ENCODE measurements around the gene ADAT2. TPM values are rescaled to one million over a fixed set of nuclear protein-coding genes. Genes with fewer than 3 reads are reported as not detected.
A peak's percentile ranks its signal among the peaks of the same experiment; 100 is the strongest.

The ADAT2 gene
- 10 to 100 TPM in 1 of 5 donors, 1 to 10 TPM in 3, not detected in 1; 3.1 to 20.0 (median 8.9) TPM for total RNA-seq
- 1 to 10 TPM; 1.1 to 6.8 (median 2.5) TPM for polyA plus RNA-seq
- long read RNA-seq, donor 1, partial matches to known transcripts: 0 of 1 reads
- long read RNA-seq, donor 1, other reads (novel, unspliced or antisense): 0 of 1 reads
- long read RNA-seq, donor 2, full-length matches to known transcripts: 2 of 2 reads
- long read RNA-seq, donor 2, partial matches to known transcripts: 0 of 2 reads
- long read RNA-seq, donor 2, other reads (novel, unspliced or antisense): 0 of 2 reads
- long read RNA-seq, donor 3, partial matches to known transcripts: 0 of 1 reads
- long read RNA-seq, donor 3, other reads (novel, unspliced or antisense): 0 of 1 reads
- long read RNA-seq, donor 4: 0 reads
- long read RNA-seq, donor 5, partial matches to known transcripts: 0 of 1 reads
- long read RNA-seq, donor 5, other reads (novel, unspliced or antisense): 0 of 1 reads
- long read RNA-seq, donor 6, full-length matches to known transcripts: 4 of 9 reads
- long read RNA-seq, donor 6, partial matches to known transcripts: 5 of 9 reads
- long read RNA-seq, donor 6, other reads (novel, unspliced or antisense): 0 of 9 reads
- long read RNA-seq, donor 7: 0 reads
- long read RNA-seq, donor 8, full-length matches to known transcripts: 7 of 12 reads
- long read RNA-seq, donor 8, partial matches to known transcripts: 0 of 12 reads
- long read RNA-seq, donor 8, other reads (novel, unspliced or antisense): 5 of 12 reads
- long read RNA-seq, donor 9, partial matches to known transcripts: 0 of 3 reads
- long read RNA-seq, donor 9, other reads (novel, unspliced or antisense): 0 of 3 reads
- long read RNA-seq, donor 10, full-length matches to known transcripts: 2 of 2 reads
- long read RNA-seq, donor 10, partial matches to known transcripts: 0 of 2 reads
- long read RNA-seq, donor 10, other reads (novel, unspliced or antisense): 0 of 2 reads

DNA sequence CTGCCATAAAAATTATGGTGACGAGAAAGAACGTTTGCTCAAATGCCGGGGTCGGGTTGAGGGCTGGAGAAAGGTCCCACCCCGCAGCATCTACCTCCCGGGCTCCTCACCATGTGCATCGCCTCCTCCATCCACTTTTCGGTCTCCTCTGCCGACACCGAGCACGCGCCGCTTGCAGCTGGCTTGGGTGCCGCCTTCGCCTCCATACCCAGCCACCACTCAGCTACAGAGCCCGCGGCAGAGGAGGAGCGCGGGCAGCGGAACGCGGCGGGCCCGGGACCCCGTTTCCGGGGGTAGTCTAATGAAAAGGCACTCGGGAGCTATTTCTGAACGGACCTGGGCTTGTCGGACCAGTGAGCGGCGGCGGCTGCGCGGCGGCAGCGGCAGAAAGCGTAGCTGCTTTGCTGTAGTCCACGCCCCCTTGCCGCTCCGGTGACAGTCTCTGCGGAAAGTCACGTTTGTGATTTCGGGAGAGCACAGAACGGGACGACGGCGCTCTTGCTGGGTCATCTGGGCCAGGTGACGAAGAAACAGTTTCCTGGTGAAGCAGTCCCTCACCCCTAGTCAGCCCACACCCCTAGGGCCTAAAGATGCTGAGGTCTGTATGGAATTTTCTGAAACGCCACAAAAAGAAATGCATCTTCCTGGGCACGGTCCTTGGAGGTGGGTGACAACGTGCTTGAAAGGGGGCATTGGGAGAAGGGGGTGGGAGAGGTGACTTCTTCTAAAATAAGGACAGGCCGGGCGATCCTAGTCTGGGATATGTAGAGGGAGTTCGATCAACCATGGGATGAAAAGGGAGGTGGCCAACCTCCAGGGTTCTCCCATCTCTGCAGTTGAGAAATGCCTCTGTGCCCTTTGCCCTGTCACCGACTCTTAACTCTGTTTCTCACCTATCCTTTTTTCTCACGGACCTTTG lies at the start of gene ADAT2, which contains the start of gene PEX3:
TSS of gene ADAT2 (minus strand) at position 243 of the 919 bp plus-strand sequence. CDS start at position 206, 37 bp downstream.
TSS of gene PEX3 (plus strand) at position 353 of the 919 bp plus-strand sequence. CDS start at position 591, 238 bp downstream.
- peak in 2 of 4 donors; percentile 45 to 63 for TF ChIP-seq POLR2A (IDR thresholded peaks at IDR 0.05)
- peak; percentile 84 to 95 (median 91) for TF ChIP-seq POLR2AphosphoS5 (IDR thresholded peaks at IDR 0.05)
- TF ChIP-seq, protein P1, sequence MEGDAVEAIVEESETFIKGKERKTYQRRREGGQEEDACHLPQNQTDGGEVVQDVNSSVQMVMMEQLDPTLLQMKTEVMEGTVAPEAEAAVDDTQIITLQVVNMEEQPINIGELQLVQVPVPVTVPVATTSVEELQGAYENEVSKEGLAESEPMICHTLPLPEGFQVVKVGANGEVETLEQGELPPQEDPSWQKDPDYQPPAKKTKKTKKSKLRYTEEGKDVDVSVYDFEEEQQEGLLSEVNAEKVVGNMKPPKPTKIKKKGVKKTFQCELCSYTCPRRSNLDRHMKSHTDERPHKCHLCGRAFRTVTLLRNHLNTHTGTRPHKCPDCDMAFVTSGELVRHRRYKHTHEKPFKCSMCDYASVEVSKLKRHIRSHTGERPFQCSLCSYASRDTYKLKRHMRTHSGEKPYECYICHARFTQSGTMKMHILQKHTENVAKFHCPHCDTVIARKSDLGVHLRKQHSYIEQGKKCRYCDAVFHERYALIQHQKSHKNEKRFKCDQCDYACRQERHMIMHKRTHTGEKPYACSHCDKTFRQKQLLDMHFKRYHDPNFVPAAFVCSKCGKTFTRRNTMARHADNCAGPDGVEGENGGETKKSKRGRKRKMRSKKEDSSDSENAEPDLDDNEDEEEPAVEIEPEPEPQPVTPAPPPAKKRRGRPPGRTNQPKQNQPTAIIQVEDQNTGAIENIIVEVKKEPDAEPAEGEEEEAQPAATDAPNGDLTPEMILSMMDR (IDR thresholded peaks at IDR 0.05): peak in 1 of 7 experiments; percentile 21
- TF ChIP-seq EP300 (IDR thresholded peaks at IDR 0.05): no peak
- Histone ChIP-seq H3K9me3 (no peaks in the 10 kb centered on the region), H3K4me1 (peaks cover 13 to 43% (median 27%) of the 10 kb centered on the region in 4 donors), H3K4me3 (peak within 1 kb of the TSS; percentile 63 to 94 (median 80)), H3K36me3 (peaks cover 0 to 8% (median 2%) of the 10 kb centered on the region in 4 donors), H3K27me3 (no peaks in the 10 kb centered on the region), H3K27ac (peak within 1 kb of the TSS; percentile 71 to 87 (median 82))
- peak; percentile 94 to 98 for DNase-seq
- WGBS, 5 donors: 0% methylated on average over 52 to 56 of the region's 56 CpGs
- intact Hi-C loops (cut with DNase I; ENCODE audit: low total_unique reads): no loop called here

DNA sequence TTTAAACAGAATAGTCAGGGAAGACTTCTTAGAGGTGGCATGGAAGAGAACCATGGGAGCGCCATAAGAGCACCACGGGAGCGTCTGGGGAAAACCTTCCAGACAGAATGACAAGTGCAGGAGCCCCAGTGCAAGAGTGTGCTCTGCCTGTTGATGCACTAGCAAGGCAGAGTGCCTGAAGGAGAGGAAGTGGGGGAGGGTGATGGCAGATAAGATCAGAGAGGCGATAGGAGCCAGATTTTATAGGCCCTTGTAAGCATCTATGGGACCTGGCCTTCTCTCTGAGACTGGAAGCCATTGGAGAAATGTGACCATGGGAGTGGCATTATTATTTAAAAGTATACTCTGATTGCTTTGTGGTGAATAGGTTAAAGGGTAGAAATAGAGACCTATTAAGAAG lies 47.9 kb upstream of the ADAT2 start:
- no peak for TF ChIP-seq POLR2AphosphoS5 (IDR thresholded peaks at IDR 0.05)
- TF ChIP-seq EP300 (IDR thresholded peaks at IDR 0.05): no peak
- TF ChIP-seq, protein P1 (IDR thresholded peaks at IDR 0.05): no peak
- no peak for TF ChIP-seq POLR2A (IDR thresholded peaks at IDR 0.05)
- Histone ChIP-seq H3K36me3 (peaks cover 9 to 99% (median 94%) of the 10 kb centered on the region in 4 donors), H3K4me3 (no peak overlapping the region), H3K27me3 (no peaks in the 10 kb centered on the region), H3K4me1 (no peaks in the 10 kb centered on the region), H3K9me3 (no peaks in the 10 kb centered on the region), H3K27ac (no peak overlapping the region)
- intact Hi-C loops (cut with DNase I; ENCODE audit: low total_unique reads): no loop called here
- no peak for DNase-seq
- 85 to 93% (median 88%) methylated on average over 4 of the region's 4 CpGs for WGBS, 5 donors

DNA sequence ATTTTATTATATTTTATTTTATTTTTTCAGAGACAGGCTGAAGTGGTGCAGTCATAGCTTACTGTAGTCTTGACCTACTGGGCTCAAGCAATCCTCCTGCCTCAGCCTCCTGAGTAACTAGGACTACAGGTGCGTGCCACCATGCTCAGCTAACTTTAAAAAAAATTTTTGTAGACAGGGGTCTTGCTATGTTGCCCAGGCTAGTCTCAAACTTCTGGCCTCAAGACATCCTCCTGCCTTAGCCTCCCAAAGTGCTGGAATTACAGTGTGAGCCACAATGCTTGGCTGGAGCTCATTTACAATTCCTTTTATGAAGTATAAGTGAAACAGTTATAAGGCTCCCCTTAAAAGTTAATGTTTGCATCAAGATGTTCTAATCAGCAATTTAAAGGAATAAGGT lies 46.5 kb upstream of the ADAT2 start:
- 94 to 100% (median 100%) methylated on average over 1 of the region's 1 CpG for WGBS, 5 donors
- no peaks in the 10 kb centered on the region for H3K4me1 ChIP-seq
- H3K4me3 ChIP-seq: no peak overlapping the region
- H3K27me3 ChIP-seq: no peaks in the 10 kb centered on the region
- peaks cover 4 to 90% (median 84%) of the 10 kb centered on the region in 4 donors for H3K36me3 ChIP-seq
- TF ChIP-seq, protein P1 (IDR thresholded peaks at IDR 0.05): no peak
- TF ChIP-seq POLR2A (IDR thresholded peaks at IDR 0.05): no peak
- no peak for TF ChIP-seq EP300 (IDR thresholded peaks at IDR 0.05)
- no peak for TF ChIP-seq POLR2AphosphoS5 (IDR thresholded peaks at IDR 0.05)
- H3K9me3 ChIP-seq: no peaks in the 10 kb centered on the region
- intact Hi-C loops (cut with DNase I; ENCODE audit: low total_unique reads): no loop called here
- no peak for DNase-seq
- H3K27ac ChIP-seq: no peak overlapping the region

Data from stomach (tissue), 19 donors.